Measurements from ENCODE around the gene EXD3.

The EXD3 gene

DNA sequence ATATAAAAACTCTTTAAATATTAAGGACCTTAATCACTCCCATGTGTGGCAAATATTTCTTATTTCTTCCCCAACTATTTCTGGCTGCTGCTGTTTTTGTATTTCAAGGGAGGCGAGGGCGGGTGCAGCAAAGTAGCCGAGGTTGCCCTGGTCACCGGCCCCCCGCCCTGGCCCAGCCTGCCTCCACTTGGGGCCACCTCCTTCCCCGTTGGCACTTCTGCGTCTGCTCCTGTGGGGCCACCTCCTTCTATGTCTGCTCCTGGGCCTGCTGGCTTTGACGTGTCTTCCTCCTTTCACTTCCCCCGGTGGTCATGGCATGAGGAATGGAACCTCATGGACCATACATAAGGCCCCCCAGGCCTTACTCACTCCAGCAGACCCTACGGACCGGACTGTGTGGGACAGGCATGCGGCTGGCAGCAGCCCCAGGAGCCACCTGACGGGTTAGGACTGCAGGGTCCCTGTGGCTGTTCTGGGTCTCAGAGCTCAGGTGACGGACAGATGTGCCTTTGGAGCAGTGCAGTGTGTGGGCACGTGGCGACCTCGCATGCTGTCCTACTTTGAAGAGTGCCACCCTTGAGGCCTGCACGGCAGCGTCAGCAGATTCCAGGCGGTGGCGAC, 24.0 kb upstream of the EXD3 start:
- DNase-seq = no peak

DNA sequence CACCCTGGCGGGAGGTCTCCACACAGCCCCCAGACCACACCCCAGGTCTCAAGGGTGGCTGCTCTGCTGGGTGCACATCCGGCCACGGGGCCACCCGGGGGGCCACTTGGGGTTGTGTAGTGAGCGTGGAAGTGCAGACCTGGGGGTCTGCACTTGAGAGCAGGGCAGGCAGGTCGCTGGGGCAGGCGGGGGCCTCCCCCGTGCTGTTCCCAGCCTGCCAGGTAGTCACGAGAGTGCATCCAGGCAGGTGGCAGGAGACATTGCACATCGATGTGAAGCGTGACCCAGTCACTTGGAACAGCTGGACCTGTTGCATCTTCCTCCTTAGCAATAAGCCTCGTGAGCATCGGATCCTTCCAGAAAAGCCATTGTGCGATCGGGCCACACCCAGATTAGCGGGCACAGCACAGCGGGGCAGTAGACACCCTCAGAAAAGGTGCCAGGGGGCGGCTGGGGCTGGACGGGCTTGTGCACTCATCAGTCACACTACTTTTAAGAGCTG, 23.0 kb upstream of the EXD3 start:
- no peak for DNase-seq

DNA sequence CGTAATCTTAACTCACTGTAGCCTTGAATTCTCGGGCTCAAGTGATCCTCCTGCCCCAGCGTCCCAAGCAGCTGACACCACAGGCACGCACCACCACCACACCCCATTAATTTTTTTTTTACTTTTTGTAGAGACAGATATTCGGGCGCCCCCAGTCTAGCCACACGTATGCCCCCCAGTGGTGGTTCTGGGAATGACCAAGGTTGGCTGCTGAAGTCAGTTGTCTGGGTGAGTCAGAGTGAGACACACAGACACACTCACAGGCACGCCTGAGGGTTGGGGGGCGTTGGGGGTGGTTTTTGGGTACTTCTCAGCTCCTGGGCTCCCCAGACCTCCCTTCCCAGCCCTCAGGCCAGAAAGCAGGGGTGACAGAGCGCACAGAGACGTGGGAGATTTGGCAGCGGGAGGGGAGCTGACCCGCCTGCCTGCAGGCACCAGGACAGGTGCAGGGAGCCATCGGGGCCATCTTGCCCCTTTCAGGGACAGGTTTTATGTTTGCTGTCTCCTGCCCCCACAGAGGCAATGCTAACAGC, 22.4 kb upstream of the EXD3 start:
- DNase-seq = peak; percentile 75 to 78

DNA sequence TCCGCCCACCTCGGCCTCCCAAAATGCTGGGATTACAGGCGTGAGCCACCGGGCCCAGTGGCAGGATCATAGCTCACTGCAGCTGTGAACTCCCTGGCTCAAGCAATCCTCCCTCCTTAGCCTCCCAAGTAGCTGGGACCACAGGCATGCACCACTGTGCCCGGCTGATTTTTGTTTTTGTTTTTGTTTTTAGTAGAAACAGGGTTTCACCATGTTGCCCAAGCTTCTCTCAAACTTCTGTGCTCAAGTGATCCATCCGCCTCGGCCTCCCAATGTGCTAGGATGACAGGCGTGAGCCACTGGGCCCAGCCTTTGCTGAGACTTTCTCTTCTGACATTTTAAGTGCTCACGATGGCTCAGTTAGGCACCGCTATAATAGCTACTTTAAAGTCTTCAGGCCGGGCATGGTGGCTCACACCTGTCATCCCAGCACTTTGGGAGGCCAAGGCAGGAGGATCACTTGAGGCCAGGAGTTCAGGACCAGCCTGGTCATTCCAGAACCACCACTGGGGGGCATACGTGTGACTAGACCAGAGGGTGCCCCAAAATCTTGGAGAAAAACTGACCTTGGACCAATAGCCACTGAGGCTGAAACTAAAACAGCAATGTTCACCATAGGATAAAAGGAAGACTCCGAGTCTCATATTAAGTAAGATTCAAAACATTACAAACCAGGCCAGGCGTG, 21.3 kb upstream of the EXD3 start:
- no peak for DNase-seq

DNA sequence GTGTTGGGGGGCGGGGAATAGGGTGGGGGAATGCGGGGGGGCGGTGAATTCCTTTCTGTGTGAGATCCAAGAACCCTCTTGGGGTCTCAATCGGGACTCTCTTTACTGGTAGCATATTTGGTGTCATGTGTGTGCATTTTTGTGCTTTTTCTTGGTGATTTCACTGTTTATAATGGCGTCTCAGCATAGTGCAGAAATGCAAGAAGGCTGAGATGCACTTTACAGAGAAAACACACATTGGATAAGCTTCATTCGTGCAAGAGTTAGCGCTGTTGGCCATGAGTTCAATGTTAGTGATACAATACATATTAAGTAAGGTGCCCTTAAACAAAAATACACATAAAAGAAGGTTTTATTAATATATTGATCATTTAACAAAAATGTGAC, 19.0 kb upstream of the EXD3 start:
- DNase-seq = no peak

DNA sequence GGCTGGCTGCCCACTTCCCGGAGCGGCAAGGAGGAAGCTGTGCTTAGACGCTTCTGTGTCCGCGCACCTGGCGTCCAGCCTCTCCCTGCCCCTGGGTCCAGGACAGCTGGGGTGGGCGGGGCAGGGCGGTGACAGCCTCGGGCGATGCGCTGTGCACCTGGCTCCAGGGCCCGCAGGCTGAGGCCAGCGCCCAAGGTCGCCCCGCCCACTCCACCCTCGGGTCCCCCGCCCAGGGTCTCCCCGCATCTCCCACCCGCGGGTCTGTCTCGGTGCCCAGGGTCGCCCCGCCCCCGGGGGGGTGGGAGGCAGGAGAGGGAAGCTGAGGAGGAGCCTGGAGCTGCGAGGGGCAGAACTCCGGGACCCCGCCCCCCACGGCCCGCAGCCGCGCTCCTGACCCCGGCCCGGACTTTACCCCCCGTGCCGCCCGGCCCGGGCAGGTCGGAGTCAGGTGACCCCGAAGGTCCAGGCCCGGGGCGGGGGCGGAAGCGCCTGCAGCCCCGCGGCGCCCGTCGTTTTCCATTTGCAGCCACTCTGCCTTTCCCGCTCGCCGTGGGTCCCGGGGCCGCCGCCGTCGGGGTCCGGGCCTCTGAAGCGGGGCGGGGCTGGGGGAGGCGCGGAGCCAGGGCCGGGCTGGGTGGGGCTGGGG, 18.4 kb upstream of the EXD3 start, which contains the start of gene ENTPD8:
Gene ENTPD8, minus strand, starts transcription at position 69 of the 646 bp plus-strand sequence. CDS start 3,072 bp downstream, outside the sequence.
- no peak for DNase-seq

DNA sequence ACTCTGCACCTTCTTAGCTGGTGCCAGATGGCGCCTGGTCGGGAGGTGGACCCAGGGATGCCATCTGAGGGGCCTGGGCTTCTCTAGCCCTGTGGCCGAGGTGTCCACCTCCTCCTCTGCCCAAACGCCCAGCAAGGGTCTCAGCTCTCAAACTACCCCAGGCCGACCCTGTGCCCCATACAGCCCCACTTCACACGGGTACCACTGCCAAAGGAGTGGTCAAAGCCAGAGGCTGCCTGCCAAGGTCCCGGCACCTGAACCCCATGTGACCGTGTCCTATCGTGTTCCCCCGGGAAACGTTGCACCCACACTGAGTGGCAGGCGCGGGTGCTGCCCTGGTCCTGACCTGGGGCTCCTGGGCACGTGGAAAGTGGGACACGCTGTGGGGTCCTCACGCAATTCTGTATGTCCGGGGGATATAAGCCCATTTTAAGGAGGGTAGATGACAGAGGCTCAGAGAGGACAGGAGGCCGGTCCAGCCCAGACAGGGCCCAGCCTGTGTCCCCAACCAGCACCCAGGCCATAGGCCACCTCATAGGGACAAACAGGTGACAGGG, 16.3 kb upstream of the EXD3 start:
- DNase-seq = no peak

DNA sequence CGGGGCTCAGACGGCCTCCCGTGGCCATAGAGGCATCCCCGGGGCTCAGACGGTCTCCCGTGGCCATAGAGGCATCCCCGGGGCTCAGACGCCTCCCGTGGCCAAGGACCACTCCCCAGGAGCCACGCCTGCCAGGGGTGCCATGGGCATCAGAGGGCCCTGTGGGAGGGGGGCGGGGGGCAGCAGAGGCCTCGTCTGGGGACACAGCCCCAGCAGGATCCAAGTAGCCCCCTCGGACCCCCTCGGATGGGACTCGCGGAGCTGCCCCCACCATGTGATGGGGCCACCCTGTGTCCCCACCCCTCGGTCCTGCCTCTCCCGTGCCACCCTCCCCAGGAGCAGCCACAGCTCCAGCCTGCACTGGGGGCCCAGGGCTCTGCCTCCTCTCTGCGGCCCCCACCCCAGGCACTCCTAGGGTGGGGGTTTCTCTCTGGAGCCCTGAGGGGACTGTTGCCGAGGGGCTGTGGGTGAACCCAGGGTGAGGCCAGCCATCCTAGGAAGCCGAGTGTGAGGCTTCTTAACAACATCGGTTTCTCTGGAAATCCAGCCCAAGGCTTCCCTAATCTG, 15.7 kb upstream of the EXD3 start:
- no peak for DNase-seq

DNA sequence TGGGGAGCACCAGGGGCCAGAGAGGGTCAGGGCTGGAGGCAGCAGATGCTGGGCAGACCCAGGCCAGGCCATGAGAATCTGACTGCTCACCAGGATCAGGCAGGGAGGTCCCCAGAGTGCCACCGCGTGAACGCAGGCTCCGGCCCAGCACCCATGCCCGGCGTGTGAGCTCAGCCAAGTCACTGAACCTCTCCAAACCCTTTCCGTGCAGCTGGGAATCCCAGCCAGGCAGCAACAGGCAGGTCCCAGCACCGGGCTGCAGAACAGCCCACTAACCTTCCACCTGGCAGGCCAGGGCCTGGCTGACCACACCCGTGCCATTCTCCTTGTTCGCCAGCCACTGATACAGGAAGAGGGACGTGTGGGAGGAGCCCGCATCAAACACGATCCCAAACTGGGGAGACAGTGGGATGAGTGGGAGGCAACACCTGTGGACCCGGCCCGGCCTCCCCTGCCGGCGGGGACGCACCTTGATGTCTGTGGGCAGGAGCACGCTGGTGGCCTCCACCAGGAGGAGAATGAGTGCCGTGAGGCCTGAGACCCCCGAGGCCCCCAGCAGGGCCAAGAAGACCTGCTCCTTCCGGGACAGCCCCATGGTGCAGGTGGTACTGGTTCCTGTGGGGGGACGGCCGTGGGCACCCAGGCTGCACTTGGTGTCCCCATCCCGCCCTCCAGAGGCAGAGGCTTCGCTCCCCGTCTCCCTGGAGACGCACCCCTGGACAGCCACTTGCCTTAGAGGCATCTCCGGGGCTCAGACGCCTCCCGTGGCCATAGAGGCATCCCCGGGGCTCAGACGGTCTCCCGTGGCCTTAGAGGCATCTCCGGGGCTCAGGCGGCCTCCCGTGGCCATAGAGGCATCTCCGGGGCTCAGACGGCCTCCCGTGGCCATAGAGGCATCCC, 15.0 kb upstream of the EXD3 start:
- DNase-seq = no peak

DNA sequence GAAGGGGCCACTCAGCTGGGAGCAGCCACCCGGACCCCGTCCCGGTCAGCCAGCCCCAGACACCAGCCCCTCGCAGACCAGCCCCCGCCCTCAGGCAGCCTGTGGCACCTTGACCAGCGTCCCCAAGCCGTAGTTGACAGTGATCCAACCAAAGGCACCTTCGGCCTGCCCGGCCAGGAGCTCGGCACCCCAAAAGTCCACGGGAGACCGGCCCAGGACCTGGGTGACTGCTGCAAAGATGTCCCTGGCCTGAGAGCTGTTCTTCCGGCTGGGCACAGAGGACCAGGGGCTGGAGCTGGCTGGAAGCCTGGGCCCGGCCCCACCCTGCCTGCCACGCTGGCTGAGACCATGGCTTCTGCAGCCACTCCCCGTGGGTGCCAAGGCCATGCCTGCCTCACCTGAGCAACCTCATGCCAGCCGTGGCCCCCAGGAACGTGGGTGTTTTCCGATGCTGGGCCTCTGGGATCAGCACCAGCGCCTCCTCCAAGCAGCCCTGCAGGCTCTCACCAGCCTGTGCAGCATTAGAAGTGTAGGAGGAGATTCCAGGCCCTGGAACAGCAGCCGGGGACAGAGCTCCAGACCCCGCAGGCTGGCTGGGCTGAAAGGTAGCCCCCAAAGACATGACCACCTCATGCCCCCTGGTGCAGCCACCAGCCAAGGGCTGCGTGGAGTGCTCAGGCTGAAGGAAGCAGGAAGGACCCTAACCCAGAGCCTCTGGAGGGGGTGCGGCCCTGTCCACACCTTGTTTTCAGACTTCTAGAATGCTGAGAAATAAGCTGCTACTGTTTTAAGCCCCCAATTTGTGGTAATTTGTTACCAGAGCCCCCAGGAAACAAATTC, 14.0 kb upstream of the EXD3 start:
- no peak for DNase-seq

DNA sequence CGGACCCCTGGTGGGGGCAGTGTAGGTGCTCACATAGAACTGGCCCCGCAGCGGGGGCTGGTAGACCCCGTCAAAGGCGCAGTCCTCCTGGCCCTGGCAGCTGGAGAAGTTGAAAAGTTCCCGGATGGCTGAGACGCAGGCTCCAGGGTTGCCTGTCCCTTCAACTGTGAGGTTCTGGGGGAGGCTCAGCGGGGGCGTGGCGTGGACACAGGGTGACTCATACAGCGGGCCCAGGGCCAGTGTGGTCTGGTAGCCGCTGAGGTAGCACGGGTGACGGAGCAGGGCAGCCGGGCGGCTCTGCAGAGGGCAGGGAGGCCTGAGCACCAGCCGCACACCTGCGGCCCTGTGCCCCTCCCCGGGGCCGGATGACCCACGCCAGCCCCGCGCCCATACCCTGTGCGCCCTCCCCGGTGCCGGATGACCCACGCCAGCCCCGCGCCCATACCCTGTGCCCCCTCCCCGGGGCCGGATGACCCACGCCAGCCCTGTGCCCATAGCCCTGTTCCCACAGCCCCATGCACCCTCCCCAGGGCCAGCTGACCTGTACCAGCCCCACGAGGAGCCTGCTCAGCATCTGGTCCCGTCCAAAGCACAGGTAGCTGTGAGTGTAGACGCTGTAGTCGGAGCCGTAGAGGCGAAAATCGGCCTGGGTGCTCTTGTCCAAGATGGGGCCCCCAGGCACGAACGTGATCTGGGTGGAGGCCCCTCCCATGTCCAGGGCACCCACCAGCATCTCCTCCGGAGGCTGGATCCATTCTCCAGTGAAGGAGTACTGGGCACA, 13.2 kb upstream of the EXD3 start:
- DNase-seq = no peak

DNA sequence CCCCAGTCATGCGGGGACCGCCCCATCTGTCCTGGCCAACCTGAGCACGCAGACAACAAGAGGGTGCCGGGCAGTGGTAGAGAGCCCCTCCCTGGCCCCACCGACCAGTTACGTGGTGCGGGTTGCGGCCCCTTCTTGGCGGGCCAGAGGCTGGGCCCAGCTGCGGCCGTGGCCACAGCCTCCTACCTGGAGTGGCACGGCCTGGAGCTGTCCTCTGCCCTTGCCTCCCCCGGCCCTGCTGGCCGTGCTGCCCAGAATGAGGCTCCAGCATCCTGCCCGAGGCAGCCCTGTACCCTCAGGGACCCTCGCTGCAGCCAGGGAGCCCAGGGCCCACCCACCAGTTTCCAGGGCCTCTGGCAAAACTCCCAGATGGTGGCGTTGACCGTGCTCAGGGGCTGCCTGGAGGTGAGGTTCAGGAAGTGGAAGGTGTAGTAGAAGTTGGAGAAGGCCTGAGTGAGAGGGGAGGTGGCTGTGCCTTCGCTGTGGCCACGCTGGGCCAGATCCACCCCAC, 12.5 kb upstream of the EXD3 start:
- no peak for DNase-seq

DNA sequence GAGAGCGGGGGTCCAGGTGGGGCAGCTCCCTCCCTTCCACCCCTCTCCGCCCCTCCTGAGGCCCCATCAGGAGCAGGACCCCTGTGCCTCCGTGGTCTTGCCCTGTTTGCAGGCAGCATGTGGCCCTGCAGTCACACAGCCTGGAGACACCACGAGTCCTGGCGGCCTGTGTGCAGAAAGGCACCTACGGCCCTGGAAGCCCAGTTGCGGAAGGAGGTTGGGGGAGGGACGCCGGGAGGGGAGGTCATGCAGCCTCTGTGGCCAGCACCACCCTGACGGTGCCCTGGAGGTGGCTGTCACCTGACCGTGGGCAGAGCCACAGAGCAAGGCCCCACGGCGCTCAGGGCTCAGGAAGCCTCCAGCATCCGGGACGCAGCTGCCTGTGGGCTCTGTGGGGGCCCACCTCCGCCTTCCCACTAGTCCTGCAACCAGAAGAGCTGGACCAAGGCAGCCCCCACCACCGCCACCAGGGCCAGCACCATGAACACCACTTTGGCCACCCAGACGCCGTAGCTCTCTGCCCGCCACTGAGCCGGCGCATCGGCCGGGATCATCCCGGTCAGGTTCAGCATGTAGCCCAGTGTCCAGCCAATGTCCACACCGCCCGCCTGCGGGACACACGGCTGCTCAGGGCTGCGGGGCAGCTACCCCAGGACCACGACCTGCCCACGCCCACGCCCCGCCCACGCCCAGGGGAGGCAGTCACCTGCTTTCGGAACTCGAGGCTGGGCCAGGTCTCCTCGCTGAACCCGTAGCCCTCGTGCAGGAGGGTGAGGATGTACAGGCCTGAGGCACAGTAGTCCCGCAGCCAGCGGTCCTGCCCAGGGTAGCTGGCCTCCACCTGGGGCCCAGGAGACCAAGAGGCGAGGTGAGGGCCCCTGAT, 11.8 kb upstream of the EXD3 start:
- no peak for DNase-seq

DNA sequence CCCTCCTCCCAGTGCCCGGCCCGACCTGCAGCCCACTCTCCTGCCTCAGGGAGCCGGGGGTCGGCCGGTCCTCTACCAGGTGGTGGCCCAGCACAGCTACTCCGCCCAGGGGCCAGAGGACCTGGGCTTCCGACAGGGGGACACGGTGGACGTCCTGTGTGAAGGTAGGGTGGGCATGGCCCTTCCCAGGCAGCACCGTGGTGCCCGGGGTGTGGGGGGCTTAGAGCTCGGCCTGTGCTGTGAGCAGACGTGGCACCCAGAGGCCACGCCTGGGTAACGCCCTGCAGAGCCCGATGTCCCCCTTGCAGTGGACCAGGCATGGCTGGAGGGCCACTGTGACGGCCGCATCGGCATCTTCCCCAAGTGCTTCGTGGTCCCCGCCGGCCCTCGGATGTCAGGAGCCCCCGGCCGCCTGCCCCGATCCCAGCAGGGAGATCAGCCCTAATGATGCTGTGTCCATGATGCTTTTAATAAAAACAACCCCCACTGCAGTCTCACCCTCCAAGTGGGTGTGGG, 11.0 kb upstream of the EXD3 start:
- DNase-seq = no peak

DNA sequence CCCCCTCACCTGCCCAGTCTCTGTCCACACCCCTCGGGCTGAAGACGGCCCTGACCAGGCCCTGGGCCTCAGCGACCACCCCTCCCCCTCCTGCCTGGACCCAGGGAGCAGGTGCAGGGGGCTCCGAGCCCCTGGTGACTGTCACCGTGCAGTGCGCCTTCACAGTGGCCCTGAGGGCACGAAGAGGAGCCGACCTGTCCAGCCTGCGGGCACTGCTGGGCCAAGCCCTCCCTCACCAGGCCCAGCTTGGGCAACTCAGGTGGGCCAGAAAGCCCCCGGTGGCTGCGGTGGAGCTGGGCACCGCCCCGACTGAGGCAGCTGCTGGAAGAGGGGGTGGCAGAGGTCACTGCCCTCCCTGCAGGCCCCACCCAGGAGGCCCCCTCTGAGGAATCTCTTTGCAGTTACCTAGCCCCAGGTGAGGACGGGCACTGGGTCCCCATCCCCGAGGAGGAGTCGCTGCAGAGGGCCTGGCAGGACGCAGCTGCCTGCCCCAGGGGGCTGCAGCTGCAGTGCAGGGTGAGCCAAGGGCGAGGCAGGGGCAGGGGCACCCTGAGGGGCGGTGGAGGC, 10.5 kb upstream of the EXD3 start:
- no peak for DNase-seq

DNA sequence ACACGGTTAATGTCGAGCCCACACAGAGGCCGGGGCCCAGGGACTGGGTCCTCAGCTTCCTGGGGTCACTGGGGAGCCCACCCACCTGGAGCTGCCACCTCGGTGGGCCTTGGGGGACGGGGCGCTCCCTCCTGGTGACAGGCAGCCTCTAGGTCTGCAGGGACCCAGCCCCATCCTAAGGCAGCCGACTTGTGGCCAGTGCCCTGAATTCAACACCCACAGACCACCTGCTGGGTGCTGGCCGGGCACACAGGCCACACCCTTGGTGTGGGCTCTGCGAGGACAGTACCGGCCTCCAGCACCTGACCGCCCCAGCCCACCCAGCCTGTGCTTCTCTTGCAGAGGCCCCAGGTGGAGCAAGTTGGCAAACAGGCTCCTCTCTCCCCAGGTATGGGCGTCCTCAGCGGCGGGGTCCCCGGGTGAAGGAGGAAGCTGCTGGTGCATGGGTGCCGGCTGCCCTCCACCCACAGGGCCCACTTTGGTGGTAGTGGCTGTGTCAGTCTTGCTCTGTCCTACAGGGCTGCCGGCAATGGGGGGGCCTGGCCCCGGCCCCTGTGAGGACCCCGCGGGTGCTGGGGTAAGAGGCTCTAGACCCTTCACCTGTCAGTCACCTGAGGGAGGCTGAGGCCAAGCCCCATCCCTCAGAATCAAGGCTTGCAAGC, 9.9 kb upstream of the EXD3 start:
- no peak for DNase-seq

DNA sequence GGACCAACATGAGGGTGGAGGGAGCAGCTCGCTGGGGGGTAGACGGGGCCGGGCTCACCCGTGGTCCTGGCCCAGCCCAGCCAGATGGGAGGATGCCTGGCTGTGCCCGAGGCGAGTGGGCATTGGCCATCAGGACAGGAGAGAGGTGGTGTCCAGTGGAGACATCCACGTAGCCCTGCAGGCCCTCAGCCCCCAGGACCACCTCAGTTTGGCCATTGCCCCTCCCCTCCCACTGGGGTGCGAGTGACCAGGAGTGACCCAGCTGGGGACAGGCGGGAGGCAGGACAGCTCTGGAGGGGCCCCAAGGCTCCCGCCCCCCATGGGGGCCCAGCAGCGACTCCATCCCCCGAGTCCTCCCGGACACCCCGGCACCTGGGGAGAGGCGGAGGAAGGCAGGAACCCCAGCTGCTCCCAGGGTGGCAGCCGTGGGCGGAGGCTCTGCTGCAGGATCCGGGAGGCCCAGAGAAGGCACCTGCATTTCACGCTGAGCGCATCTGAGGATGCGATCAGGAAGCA, 8.5 kb upstream of the EXD3 start:
- DNase-seq = no peak
